Measurements from ENCODE around the gene CHCHD6. TPM values are rescaled to one million over a fixed set of nuclear protein-coding genes. Genes with fewer than 3 reads are reported as not detected.

The CHCHD6 gene
- polyA plus RNA-seq, 1 donor: 10.8 TPM

DNA sequence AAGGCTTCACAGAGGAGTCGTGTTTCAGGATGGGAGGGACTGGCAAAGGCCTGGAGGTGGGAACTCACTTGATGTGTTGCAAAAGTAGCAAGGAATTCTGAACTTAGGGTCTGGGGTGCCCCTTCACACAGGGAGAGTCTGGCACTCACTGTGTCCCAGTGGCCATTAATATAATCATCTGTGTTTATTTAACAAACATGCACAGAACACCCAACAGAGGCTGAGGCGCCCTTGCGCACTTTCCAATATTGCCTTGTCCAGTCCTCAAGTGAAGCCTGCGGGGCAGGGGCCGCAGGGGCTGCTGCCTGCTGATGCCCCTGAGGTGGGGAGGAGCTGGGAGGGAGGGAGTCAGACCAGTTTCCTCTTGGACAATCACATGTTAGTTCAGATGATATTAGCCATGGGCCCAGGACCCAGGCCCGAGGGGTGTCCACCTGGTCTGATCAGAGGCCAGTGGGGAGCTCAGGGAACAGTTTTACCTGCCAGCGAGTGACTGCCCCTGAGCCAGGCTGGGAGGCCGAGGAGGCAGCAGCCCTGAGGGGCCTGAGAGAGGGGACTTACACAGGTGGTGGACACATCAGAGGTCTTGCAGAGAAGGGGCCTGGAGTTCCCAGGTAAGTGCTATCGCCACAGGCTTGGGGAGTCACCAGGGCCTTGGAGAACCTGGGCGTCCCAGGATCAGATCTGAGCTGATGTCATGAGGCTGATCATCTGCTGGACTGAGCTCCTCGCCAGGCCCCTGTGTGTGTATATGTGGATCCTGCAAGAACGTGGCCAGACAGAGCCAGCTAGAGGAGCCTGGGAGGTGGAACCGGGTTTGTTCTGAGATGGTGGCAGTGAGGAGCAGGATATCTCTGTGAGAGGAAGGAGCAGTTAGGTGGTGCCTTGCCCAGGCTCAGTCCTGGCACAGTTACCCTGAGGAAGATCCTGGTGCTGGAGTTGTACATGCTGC, 35.3 kb upstream of the CHCHD6 start:
- H3K4me1 ChIP-seq (ENCODE audit: control insufficient read depth, insufficient read depth, low read length): no peaks in the 10 kb centered on the region
- no peaks in the 10 kb centered on the region for H3K36me3 ChIP-seq (ENCODE audit: control insufficient read depth, insufficient read depth, low read length)

DNA sequence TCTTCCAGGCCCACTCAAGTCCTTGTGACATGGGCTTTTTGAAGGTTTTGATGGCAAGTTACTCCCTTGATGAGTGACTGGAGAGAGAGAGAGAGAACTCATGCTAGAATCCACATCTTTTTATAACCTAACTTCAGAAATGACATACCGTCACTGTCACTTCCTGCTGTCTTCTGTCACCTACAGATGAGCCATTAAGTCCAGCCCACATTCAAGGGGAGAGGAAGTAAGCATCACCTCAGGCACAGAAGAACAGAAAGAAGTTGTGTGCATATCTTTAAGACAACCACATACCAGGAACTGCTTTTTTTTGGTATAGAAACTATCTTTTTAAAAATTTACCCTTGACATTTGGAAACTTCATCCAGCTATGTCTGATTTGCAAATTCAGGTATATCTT, 32.5 kb upstream of the CHCHD6 start:
- no peak for DNase-seq
- WGBS (ENCODE audit: insufficient coverage, low lambda C conversion rate): 43% methylated on average over 1 of the region's 1 CpG
- H3K36me3 ChIP-seq (ENCODE audit: control insufficient read depth, insufficient read depth, low read length): no peaks in the 10 kb centered on the region
- no peaks in the 10 kb centered on the region for H3K9me3 ChIP-seq (ENCODE audit: control insufficient read depth, low read depth, low read length)
- H3K4me3 ChIP-seq (ENCODE audit: low read length): no peak overlapping the region
- no peaks in the 10 kb centered on the region for H3K4me1 ChIP-seq (ENCODE audit: control insufficient read depth, insufficient read depth, low read length)
- H3K27me3 ChIP-seq (ENCODE audit: control insufficient read depth, insufficient read depth, low read length): peaks cover 3% of the 10 kb centered on the region
- H3K27ac ChIP-seq (ENCODE audit: low read length): no peak overlapping the region

More for the DNA sequence above, 35.3 kb upstream of the CHCHD6 start:
- Histone ChIP-seq H3K27me3 (ENCODE audit: control insufficient read depth, insufficient read depth, low read length) (peaks cover 9% of the 10 kb centered on the region), H3K9me3 (ENCODE audit: control insufficient read depth, low read depth, low read length) (no peaks in the 10 kb centered on the region), H3K4me3 (ENCODE audit: low read length) (no peak overlapping the region), H3K27ac (ENCODE audit: low read length) (no peak overlapping the region)
- WGBS (ENCODE audit: insufficient coverage, low lambda C conversion rate): no CpG with 5 or more reads among the region's 13 CpGs
- no peak for DNase-seq

DNA sequence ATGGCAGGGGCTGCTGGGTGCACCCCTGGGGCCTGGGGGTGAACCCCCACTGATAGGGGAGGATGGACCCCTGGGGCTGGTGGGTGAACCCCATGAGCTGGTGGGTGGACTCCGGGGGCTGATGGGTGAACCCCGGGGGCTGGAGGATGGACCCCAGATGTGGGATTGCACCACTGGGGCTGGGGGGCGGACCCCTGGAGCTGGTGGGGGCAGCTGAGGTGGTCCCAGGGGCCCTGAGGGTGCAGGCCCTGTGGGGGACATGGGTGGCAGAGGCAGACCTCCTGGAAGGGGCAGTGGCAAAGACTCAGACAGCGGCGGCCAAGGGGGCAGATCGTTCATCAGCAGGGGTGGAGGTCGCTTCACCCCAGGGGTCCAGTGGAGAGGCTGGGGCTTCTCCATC, 31.7 kb upstream of the CHCHD6 start:
- no peaks in the 10 kb centered on the region for H3K9me3 ChIP-seq (ENCODE audit: control insufficient read depth, low read depth, low read length)
- DNase-seq: no peak
- H3K27me3 ChIP-seq (ENCODE audit: control insufficient read depth, insufficient read depth, low read length): peaks cover 10% of the 10 kb centered on the region
- H3K4me1 ChIP-seq (ENCODE audit: control insufficient read depth, insufficient read depth, low read length): no peaks in the 10 kb centered on the region
- H3K27ac ChIP-seq (ENCODE audit: low read length): no peak overlapping the region
- WGBS (ENCODE audit: insufficient coverage, low lambda C conversion rate): no CpG with 5 or more reads among the region's 7 CpGs
- H3K4me3 ChIP-seq (ENCODE audit: low read length): no peak overlapping the region
- no peaks in the 10 kb centered on the region for H3K36me3 ChIP-seq (ENCODE audit: control insufficient read depth, insufficient read depth, low read length)

DNA sequence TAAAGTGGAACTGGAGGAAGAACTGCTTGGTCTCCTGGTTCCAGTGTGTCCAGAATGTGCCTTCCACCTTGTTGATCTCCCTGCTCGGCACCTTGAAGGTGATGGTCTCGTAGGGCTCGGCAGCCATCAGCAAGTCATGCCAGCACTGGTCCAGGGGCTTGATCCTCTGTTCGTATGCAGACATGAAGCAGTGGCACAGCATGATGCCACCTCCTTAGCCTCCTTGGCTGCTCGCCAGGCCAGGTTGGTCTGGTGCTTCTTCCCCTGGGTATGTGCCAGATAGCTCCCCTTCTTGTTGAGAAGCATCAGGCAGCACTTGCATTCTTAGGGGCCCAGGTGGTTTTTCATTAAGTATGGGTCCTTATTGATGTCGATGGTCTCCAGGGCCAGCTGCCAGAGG, 31.3 kb upstream of the CHCHD6 start:
- Histone ChIP-seq H3K9me3 (ENCODE audit: control insufficient read depth, low read depth, low read length) (no peaks in the 10 kb centered on the region), H3K27me3 (ENCODE audit: control insufficient read depth, insufficient read depth, low read length) (peaks cover 10% of the 10 kb centered on the region), H3K4me1 (ENCODE audit: control insufficient read depth, insufficient read depth, low read length) (no peaks in the 10 kb centered on the region), H3K36me3 (ENCODE audit: control insufficient read depth, insufficient read depth, low read length) (no peaks in the 10 kb centered on the region), H3K27ac (ENCODE audit: low read length) (no peak overlapping the region), H3K4me3 (ENCODE audit: low read length) (no peak overlapping the region)
- DNase-seq: no peak
- WGBS (ENCODE audit: insufficient coverage, low lambda C conversion rate): no CpG with 5 or more reads among the region's 6 CpGs

DNA sequence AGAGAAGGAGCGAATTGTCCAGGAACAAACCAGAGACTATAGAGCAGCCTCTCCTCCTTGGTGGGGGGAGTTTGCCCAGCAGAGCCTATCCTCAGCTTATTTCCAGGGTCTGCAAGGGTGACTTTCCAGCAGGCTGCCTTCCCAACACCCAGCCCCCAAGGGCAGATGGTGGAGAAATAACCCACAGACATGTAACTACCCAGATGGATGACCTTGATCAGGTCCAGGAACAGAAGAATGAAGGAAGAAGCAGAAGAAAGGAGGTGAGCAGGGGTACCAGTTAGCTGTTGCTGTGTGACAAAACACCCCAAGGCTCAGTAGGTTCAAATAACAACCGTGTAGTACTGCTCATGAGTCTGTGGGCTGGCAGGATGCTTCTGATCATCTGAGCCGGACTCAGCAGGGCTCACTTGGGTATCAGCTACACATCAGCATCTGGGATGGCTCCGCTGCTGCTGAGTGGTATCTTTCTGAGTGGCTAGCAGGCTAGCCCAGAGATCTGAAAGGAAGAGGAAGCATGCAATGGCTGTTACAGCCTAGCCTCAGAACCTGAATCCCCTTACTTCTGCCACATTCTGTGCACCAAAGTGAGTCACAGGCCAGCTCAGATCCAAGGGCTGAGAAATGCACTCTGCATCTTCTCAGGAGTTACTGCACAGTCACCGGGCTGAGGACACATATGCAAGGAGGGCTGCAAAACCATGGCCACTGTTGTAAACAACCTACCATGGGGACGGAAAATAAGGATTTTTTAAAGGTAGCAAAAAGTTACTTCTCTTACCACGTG, 26.9 kb upstream of the CHCHD6 start:
- no peaks in the 10 kb centered on the region for H3K36me3 ChIP-seq (ENCODE audit: control insufficient read depth, insufficient read depth, low read length)
- no peaks in the 10 kb centered on the region for H3K9me3 ChIP-seq (ENCODE audit: control insufficient read depth, low read depth, low read length)
- no peak overlapping the region for H3K4me3 ChIP-seq (ENCODE audit: low read length)
- H3K27ac ChIP-seq (ENCODE audit: low read length): no peak overlapping the region
- H3K27me3 ChIP-seq (ENCODE audit: control insufficient read depth, insufficient read depth, low read length): peaks cover 10% of the 10 kb centered on the region
- no peak for DNase-seq
- H3K4me1 ChIP-seq (ENCODE audit: control insufficient read depth, insufficient read depth, low read length): peaks cover 13% of the 10 kb centered on the region
- 80% methylated on average over 1 of the region's 7 CpGs for WGBS (ENCODE audit: insufficient coverage, low lambda C conversion rate)

DNA sequence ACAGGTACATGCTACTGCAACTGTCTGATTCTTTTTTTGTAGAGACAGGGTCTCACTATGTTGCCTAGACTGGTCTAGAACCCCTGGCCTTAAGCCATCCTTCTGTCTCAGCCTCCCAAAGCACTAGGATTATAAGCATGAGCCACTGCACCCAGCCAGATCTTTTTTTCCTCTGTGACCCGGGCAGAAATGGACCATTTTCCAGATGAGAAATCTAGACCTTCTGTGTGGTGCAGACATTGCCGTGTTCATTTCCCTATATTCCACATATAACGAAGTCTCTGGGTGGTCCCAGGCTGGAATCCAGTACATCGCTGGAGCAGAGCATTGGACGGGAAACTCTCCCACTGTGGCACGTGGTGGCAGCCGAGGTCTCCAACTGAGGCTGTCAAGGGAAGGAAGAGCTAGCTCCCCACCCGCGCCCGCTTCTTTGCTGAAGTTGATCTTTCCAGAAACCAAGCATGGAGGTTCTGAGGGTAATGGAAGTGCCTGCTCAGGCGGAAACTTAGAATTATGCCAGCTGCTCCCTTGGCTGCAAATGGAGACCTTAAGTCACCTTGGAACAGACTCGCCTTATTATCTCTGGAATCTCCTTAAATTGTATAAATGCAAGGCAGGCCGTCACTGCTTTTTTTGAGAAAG, 26.1 kb upstream of the CHCHD6 start:
- Histone ChIP-seq H3K36me3 (ENCODE audit: control insufficient read depth, insufficient read depth, low read length) (no peaks in the 10 kb centered on the region), H3K27me3 (ENCODE audit: control insufficient read depth, insufficient read depth, low read length) (peaks cover 10% of the 10 kb centered on the region), H3K4me3 (ENCODE audit: low read length) (no peak overlapping the region), H3K27ac (ENCODE audit: low read length) (no peak overlapping the region), H3K9me3 (ENCODE audit: control insufficient read depth, low read depth, low read length) (no peaks in the 10 kb centered on the region), H3K4me1 (ENCODE audit: control insufficient read depth, insufficient read depth, low read length) (peaks cover 13% of the 10 kb centered on the region)
- 100% methylated on average over 1 of the region's 13 CpGs for WGBS (ENCODE audit: insufficient coverage, low lambda C conversion rate)
- no peak for DNase-seq

DNA sequence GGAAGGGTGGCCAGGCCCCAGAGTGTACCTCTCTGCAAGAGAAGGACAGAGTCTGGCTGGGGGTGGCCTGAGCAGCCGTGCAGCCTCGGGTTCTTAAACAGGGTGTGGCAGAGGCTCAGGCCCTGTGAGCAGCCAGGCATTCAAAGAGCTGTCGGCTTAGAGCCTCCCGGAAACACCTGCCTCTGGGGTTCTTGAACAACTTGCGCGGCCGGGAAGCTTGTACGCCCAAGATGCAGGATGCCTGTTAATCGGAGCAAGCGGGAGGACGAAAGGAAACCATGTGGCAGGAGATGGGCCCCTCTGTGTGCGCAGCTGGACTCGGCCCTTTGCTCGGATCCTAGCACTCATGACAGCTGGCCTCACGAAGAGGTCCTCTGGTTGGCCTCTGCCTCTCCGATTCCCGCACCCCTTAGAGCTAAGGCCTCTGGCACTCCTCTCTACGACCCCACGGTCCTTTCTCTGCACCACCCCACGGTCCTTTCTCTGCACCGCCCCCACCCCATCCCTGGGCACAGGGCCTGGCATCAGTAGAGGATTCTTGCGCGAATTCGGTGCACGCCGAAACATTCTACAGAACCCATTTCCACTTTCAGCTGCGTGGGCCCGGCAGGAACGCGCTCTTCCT, 25.2 kb upstream of the CHCHD6 start:
- Histone ChIP-seq H3K4me3 (ENCODE audit: low read length) (no peak overlapping the region), H3K36me3 (ENCODE audit: control insufficient read depth, insufficient read depth, low read length) (no peaks in the 10 kb centered on the region), H3K4me1 (ENCODE audit: control insufficient read depth, insufficient read depth, low read length) (peaks cover 13% of the 10 kb centered on the region), H3K27me3 (ENCODE audit: control insufficient read depth, insufficient read depth, low read length) (peaks cover 7% of the 10 kb centered on the region), H3K9me3 (ENCODE audit: control insufficient read depth, low read depth, low read length) (no peaks in the 10 kb centered on the region), H3K27ac (ENCODE audit: low read length) (no peak overlapping the region)
- peak; percentile 12 to 60 for DNase-seq
- no CpG with 5 or more reads among the region's 30 CpGs for WGBS (ENCODE audit: insufficient coverage, low lambda C conversion rate)

DNA sequence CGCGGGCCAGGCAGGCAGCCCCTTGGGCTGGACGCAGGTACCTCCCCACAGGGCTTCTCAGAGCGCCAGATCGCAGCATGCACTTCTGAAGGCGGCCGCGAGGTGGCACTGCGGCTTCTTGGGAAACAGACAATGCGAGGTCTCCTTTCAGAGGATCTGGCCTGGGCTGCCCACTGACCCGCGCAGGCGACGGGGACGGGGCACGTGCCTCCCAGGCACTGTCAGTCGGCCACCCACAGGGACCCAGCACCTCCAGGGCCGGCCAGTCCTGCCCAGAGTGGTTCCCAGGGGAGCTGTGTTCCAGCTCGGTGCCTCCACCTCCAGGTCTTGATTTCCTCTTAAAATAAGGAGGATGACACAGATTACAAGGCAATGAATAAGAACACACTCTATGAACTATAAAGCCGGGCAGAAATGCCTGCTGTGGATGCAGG, 24.7 kb upstream of the CHCHD6 start:
- Histone ChIP-seq H3K4me3 (ENCODE audit: low read length) (no peak overlapping the region), H3K27ac (ENCODE audit: low read length) (no peak overlapping the region), H3K4me1 (ENCODE audit: control insufficient read depth, insufficient read depth, low read length) (peaks cover 13% of the 10 kb centered on the region), H3K27me3 (ENCODE audit: control insufficient read depth, insufficient read depth, low read length) (peaks cover 7% of the 10 kb centered on the region), H3K9me3 (ENCODE audit: control insufficient read depth, low read depth, low read length) (no peaks in the 10 kb centered on the region), H3K36me3 (ENCODE audit: control insufficient read depth, insufficient read depth, low read length) (no peaks in the 10 kb centered on the region)
- WGBS (ENCODE audit: insufficient coverage, low lambda C conversion rate): no CpG with 5 or more reads among the region's 20 CpGs
- peak; percentile 57 to 67 for DNase-seq

DNA sequence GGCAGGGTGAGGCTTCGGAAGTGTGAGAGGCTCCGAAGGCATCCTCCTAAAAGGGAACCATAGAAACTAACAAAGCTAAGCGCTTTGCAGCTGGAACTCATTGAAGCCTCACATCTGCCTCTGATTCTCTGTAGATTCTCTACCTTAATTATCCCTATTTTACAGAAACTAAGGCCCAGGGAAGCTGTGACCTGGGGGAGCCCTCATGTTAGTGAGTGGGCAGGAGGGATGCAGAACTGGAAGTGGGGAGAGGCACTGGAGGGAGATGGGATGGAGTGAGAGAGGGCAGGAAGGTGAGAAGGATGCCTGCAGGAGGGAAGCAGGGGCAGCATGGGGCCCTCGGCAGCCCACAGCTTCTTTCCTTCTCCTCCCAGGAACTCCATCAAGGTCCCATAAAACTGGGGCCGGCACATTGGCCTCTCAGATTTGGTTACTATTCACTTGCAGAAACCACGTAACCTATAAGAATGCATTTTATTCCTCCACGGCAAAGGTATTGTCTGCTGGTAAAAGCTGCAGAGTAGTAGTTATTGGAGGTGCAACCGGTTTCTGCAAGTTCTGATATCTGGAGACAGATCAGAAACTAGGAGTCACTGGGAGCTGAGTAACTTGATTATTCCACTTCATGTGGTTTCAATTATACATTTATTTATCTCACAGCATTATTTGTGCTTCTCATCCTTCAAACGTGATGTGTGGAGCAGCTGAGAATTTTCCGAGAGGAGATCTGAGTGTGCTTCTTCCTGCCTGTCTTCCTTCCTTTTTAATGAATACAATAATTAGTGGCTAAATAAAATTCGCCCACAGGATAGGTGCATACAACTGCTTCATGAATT, 24.0 kb upstream of the CHCHD6 start:
- DNase-seq: no peak
- Histone ChIP-seq H3K9me3 (ENCODE audit: control insufficient read depth, low read depth, low read length) (no peaks in the 10 kb centered on the region), H3K4me1 (ENCODE audit: control insufficient read depth, insufficient read depth, low read length) (peaks cover 13% of the 10 kb centered on the region), H3K27ac (ENCODE audit: low read length) (no peak overlapping the region), H3K4me3 (ENCODE audit: low read length) (no peak overlapping the region), H3K27me3 (ENCODE audit: control insufficient read depth, insufficient read depth, low read length) (peaks cover 7% of the 10 kb centered on the region), H3K36me3 (ENCODE audit: control insufficient read depth, insufficient read depth, low read length) (no peaks in the 10 kb centered on the region)
- WGBS (ENCODE audit: insufficient coverage, low lambda C conversion rate): 100% methylated on average over 1 of the region's 11 CpGs
